Stomach (tissue), 9 donors: ENCODE results near the gene DENND2C. TPM values are rescaled to one million over a fixed set of nuclear protein-coding genes. Genes with fewer than 3 reads are reported as not detected.

Experiments
- DNase-seq, 2 donors: peaks; one replicate each; pipeline versions ENCODE4 v3.0.0 to v3.0.0-alpha.2; 2013 to 2019
- H3K27ac ChIP-seq, 5 donors: fragments of 200-600 bp in 4 of 5; sonication (generic) in 4 of 5; one replicate each; pipeline ENCODE4 v1.5.1; 2013 to 2019; ENCODE audit warnings: mild to moderate bottlenecking in 1 of 5, moderate library complexity in 1 of 5
- H3K27me3 ChIP-seq, 3 donors: fragments of 200-600 bp; sonication (generic); one replicate each; pipeline ENCODE4 v1.5.1; 2017 to 2019; ENCODE audit warnings: mixed run types in 1 of 3
- H3K36me3 ChIP-seq, 4 donors: fragments of 200-600 bp; sonication (generic); 1 replicate in 3 of 4; 2 replicates in 1 of 4; pipeline ENCODE4 v1.5.1; 2016 to 2019
- H3K4me1 ChIP-seq, 4 donors: fragments of 200-600 bp; sonication (generic); one replicate each; pipeline ENCODE4 v1.5.1; 2016 to 2019
- H3K4me3 ChIP-seq, 4 donors: fragments of 200-600 bp; sonication (generic) in 3 of 4; one replicate each; pipeline ENCODE4 v1.5.1; 2016 to 2019; ENCODE audit warnings: mild to moderate bottlenecking in 1 of 4
- H3K9me3 ChIP-seq, 4 donors: fragments of 200-600 bp; sonication (generic); one replicate each; pipeline ENCODE4 v1.5.1; 2016 to 2019
- CTCF ChIP-seq, 7 experiments: fragments of 450-650 bp in 4 of 7; fragments of 200-600 bp in 3 of 7; sonication (generic) in 3 of 7; IDR thresholded peaks; one replicate each; pipeline ENCODE4 v1.5.1; 2016 to 2019; ENCODE audit warnings: antibody characterized with exemption in 7 of 7, control low read depth in 2 of 7, mild to moderate bottlenecking in 1 of 7
- EP300 ChIP-seq: sonication (generic); formaldehyde crosslinking; IDR thresholded peaks from one replicate; pipeline ENCODE4 v1.6.1; 2017; ENCODE audit warnings: antibody characterized with exemption
- POLR2A ChIP-seq, 4 donors: fragments of 450-650 bp; IDR thresholded peaks; one replicate each; pipeline ENCODE4 v1.6.1; 2016; ENCODE audit warnings: antibody characterized with exemption in 4 of 4, control low read depth in 2 of 4, mild to moderate bottlenecking in 1 of 4, moderate library complexity in 1 of 4
- POLR2AphosphoS5 ChIP-seq, 3 donors: sonication (generic); formaldehyde crosslinking; IDR thresholded peaks; one replicate each; pipeline ENCODE4 v1.6.1; 2016; ENCODE audit warnings: antibody characterized with exemption in 3 of 3
- WGBS, 5 donors: extraction: QIAGEN DNeasy Blood & Tissue Kit in 3 of 5; methylation state at CpG; one replicate each; pipeline versions ENCODE4 v1.1.5 to v1.1.7; 2013 to 2018; 5-methylcytosine and 5-hydroxymethylcytosine counted together
- intact Hi-C: fragments of 100-400 bp; cut with DNase I; formaldehyde crosslinking; loops from one replicate; pipeline ENCODE4 v1.15.1; 2023; ENCODE audit warnings: low total_unique reads
- polyA plus RNA-seq, 3 donors: library from polyadenylated mRNA; stranded (reverse); fragments of 200-250 nt; gene quantifications; one replicate each; pipeline ENCODE4 v1.2.3, GENCODE V29; 2013
- total RNA-seq, 5 donors: library from RNA; depleted of rRNA; stranded (reverse); fragments of >200 nt; gene quantifications; one replicate each; pipeline versions ENCODE4 v1.1.0 to v1.2.3, GENCODE V29; 2014 to 2016
- donor health status: healthy with polysubstance abuse.
- donor health status: Bipolar disorder and iron deficiency.
- donor health status: healthy.

Gene DENND2C
- total and polyA plus RNA-seq, 8 donors, result 0.89 to 7.3 (median 2.7) TPM

- 78 to 89% (median 87%) methylated on average over 1 of the region's 1 CpG for WGBS, 5 donors
- Histone ChIP-seq H3K27me3 (no peaks in the 10 kb centered on the region), H3K4me3 (no peak overlapping the region), H3K27ac (no peak overlapping the region), H3K9me3 (no peaks in the 10 kb centered on the region), H3K36me3 (no peaks in the 10 kb centered on the region), H3K4me1 (no peaks in the 10 kb centered on the region)
- no peak for DNase-seq
- intact Hi-C loops, result no loop called here
- no peak for TF ChIP-seq CTCF (IDR thresholded peaks at IDR 0.05)
- TF ChIP-seq POLR2AphosphoS5 (IDR thresholded peaks at IDR 0.05), result no peak
- no peak for TF ChIP-seq EP300
- TF ChIP-seq POLR2A (IDR thresholded peaks at IDR 0.05), result no peak
Observed at GRCh38 chr1:114547076-114547475, 122.8 kb downstream of the DENND2C start.

GRCh38 chr1:114545796-114546195 lies 124.1 kb downstream of the DENND2C start:
- WGBS, 5 donors, result 81 to 89% (median 85%) methylated on average over 2 of the region's 2 CpGs
- Histone ChIP-seq H3K27ac (no peak overlapping the region), H3K36me3 (no peaks in the 10 kb centered on the region), H3K4me1 (no peaks in the 10 kb centered on the region), H3K27me3 (no peaks in the 10 kb centered on the region), H3K9me3 (no peaks in the 10 kb centered on the region), H3K4me3 (no peak overlapping the region)
- intact Hi-C loops, result no loop called here
- no peak for TF ChIP-seq CTCF (IDR thresholded peaks at IDR 0.05)
- TF ChIP-seq POLR2A (IDR thresholded peaks at IDR 0.05), result no peak
- no peak for TF ChIP-seq EP300
- TF ChIP-seq POLR2AphosphoS5 (IDR thresholded peaks at IDR 0.05), result no peak
- no peak for DNase-seq

- H3K4me3 ChIP-seq, result no peak overlapping the region
- TF ChIP-seq POLR2AphosphoS5 (IDR thresholded peaks at IDR 0.05) (no peak), POLR2A (IDR thresholded peaks at IDR 0.05) (no peak), EP300 (no peak), CTCF (IDR thresholded peaks at IDR 0.05) (no peak)
- H3K4me1 ChIP-seq, result no peaks in the 10 kb centered on the region
- H3K36me3 ChIP-seq, result no peaks in the 10 kb centered on the region
- intact Hi-C loops, result no loop called here
- H3K9me3 ChIP-seq, result no peaks in the 10 kb centered on the region
- WGBS, 5 donors, result 43 to 58% (median 47%) methylated on average over 1 of the region's 1 CpG
- H3K27ac ChIP-seq, result no peak overlapping the region
- H3K27me3 ChIP-seq, result no peaks in the 10 kb centered on the region
- DNase-seq, result no peak
Observed at GRCh38 chr1:114545315-114545714, 124.5 kb downstream of the DENND2C start.

GRCh38 chr1:114540821-114541220 lies 129.0 kb downstream of the DENND2C start:
- peak in 1 of 2 donors; percentile 41 for DNase-seq
- no peaks in the 10 kb centered on the region for H3K9me3 ChIP-seq
- no peaks in the 10 kb centered on the region for H3K4me1 ChIP-seq
- H3K36me3 ChIP-seq, result no peaks in the 10 kb centered on the region
- H3K27me3 ChIP-seq, result no peaks in the 10 kb centered on the region
- no peak overlapping the region for H3K4me3 ChIP-seq
- 15 to 49% (median 43%) methylated on average over 6 of the region's 6 CpGs for WGBS, 5 donors
- no peak overlapping the region for H3K27ac ChIP-seq
- no peak for TF ChIP-seq POLR2A (IDR thresholded peaks at IDR 0.05)
- no peak for TF ChIP-seq POLR2AphosphoS5 (IDR thresholded peaks at IDR 0.05)
- TF ChIP-seq CTCF (IDR thresholded peaks at IDR 0.05), result no peak
- no peak for TF ChIP-seq EP300
- intact Hi-C loops, result no loop called here
